Gastrocnemius medialis (tissue), 4 donors: ENCODE measurements around the gene FMOD. TPM values are rescaled to one million over a fixed set of nuclear protein-coding genes. Genes with fewer than 3 reads are reported as not detected.

ENCODE experiments used
- ATAC-seq, 2 donors: fragments of 150-250 bp; one replicate each; pipeline ENCODE4 v1.9.1; 2016
- DNase-seq, 2 donors: peaks; one replicate each; pipeline ENCODE4 v3.0.0-alpha.2; 2019
- H3K27ac ChIP-seq, 4 donors: fragments of 200-600 bp; sonication (generic); 1 replicate in 1 of 4; 2 replicates in 3 of 4; pipeline ENCODE4 v1.5.1; 2016 to 2018; ENCODE audit warnings: mild to moderate bottlenecking in 2 of 4, moderate library complexity in 1 of 4
- H3K27me3 ChIP-seq, 3 donors: fragments of 200-600 bp; sonication (generic) in 2 of 3; 1 replicate in 1 of 3; 2 replicates in 2 of 3; pipeline versions ENCODE4 v1.5.1 to v1.6.0; 2016 to 2019; ENCODE audit warnings: mild to moderate bottlenecking in 1 of 3, moderate library complexity in 1 of 3
- H3K36me3 ChIP-seq, 2 donors: fragments of 200-600 bp; sonication (generic) in 1 of 2; one replicate each; pipeline ENCODE4 v1.5.1; 2017 to 2018
- H3K4me1 ChIP-seq, 2 donors: fragments of 200-600 bp; sonication (generic) in 1 of 2; one replicate each; pipeline ENCODE4 v1.5.1; 2016 to 2017; ENCODE audit warnings: mild to moderate bottlenecking in 2 of 2
- H3K4me3 ChIP-seq, 4 donors: fragments of 200-600 bp; sonication (generic) in 3 of 4; 1 replicate in 1 of 4; 2 replicates in 3 of 4; pipeline ENCODE4 v1.5.1; 2016 to 2019; ENCODE audit warnings: mild to moderate bottlenecking in 2 of 4
- H3K9me3 ChIP-seq, 3 donors: fragments of 200-600 bp; sonication (generic) in 2 of 3; 1 replicate in 1 of 3; 2 replicates in 2 of 3; pipeline ENCODE4 v1.5.1; 2016 to 2019
- CTCF ChIP-seq, 5 experiments: fragments of 450-650 bp in 3 of 5; fragments of 200-600 bp in 2 of 5; sonication (generic) in 2 of 5; IDR thresholded peaks in 4 of 5; conservative IDR thresholded peaks in 1 of 5; 1 replicate in 4 of 5; 2 replicates in 1 of 5; pipeline ENCODE4 v1.5.1; 2016 to 2019; ENCODE audit warnings: antibody characterized with exemption in 5 of 5, mild to moderate bottlenecking in 3 of 5, moderate library complexity in 3 of 5
- POLR2A ChIP-seq, 2 donors: fragments of 450-650 bp; IDR thresholded peaks; one replicate each; pipeline ENCODE4 v1.6.1; 2017; ENCODE audit warnings: antibody characterized with exemption in 2 of 2, mild to moderate bottlenecking in 2 of 2, moderate library complexity in 2 of 2
- in situ Hi-C, 4 donors: fragments of 200-750 bp; cut with MboI; loops; one replicate each; pipeline versions ENCODE4 v1.15.0 to v1.8.0; 2017; ENCODE audit warnings: low sequenced_read_pairs in 4 of 4
- intact Hi-C: fragments of 100-400 bp; cut with DNase I; formaldehyde crosslinking; loops from one replicate; pipeline ENCODE4 v1.15.1; 2023; ENCODE audit warnings: low total_unique reads
- total RNA-seq, 4 donors: library from RNA; depleted of rRNA; stranded (reverse); fragments of >200 nt; gene quantifications; one replicate each; pipeline versions ENCODE4 v1.1.0 to v1.2.3, GENCODE V29; 2016

Gene FMOD
- total RNA-seq, 4 donors from 2014 or later: 6.3 to 15.8 (median 7.8) TPM

GRCh38 chr1:203308328-203308922, 42.5 kb downstream of the FMOD start:
- Histone ChIP-seq H3K27me3 (no peaks in the 10 kb centered on the region), H3K4me3 (peak overlapping the region; percentile 80 to 98 (median 94)), H3K4me1 (peaks cover 27 to 28% of the 10 kb centered on the region in 2 donors), H3K9me3 (no peaks in the 10 kb centered on the region), H3K36me3 (peaks cover 0 to 21% of the 10 kb centered on the region in 2 donors), H3K27ac (peak overlapping the region; percentile 95 to 100 (median 98))
- intact Hi-C loops (no loop called here), in situ Hi-C loops (no loop called here)
- DNase-seq (no peak), ATAC-seq (no peak)
- no peak for TF ChIP-seq POLR2A (IDR thresholded peaks at IDR 0.05)
- TF ChIP-seq CTCF (IDR thresholded peaks at IDR 0.05 in 4 of 5, conservative IDR thresholded peaks at IDR 0.05 in 1 of 5): no peak

- DNase-seq (no peak), ATAC-seq (no peak)
- peaks cover 27 to 28% of the 10 kb centered on the region in 2 donors for H3K4me1 ChIP-seq
- H3K27ac ChIP-seq: peak overlapping the region; percentile 95 to 100 (median 98)
- no peaks in the 10 kb centered on the region for H3K27me3 ChIP-seq
- intact Hi-C loops: loop anchor here (2.0 kb wide), 1 partner anchor 19 kb away; no protein-coding TSS in a partner anchor
- in situ Hi-C loops: no loop called here
- H3K36me3 ChIP-seq: peaks cover 0 to 21% of the 10 kb centered on the region in 2 donors
- TF ChIP-seq POLR2A (IDR thresholded peaks at IDR 0.05) (no peak), CTCF (IDR thresholded peaks at IDR 0.05 in 4 of 5, conservative IDR thresholded peaks at IDR 0.05 in 1 of 5) (no peak)
- no peaks in the 10 kb centered on the region for H3K9me3 ChIP-seq
- peak overlapping the region; percentile 80 to 98 (median 94) for H3K4me3 ChIP-seq
Observed at GRCh38 chr1:203307641-203308126, 43.2 kb downstream of the FMOD start.

- Histone ChIP-seq H3K9me3 (no peaks in the 10 kb centered on the region), H3K27ac (peak overlapping the region; percentile 95 to 100 (median 98)), H3K4me1 (peaks cover 27 to 28% of the 10 kb centered on the region in 2 donors), H3K4me3 (peak overlapping the region; percentile 80 to 98 (median 94)), H3K27me3 (no peaks in the 10 kb centered on the region), H3K36me3 (peaks cover 0 to 21% of the 10 kb centered on the region in 2 donors)
- ATAC-seq: no peak
- in situ Hi-C loops (no loop called here), intact Hi-C loops (loop anchor here (2.0 kb wide), 1 partner anchor 20 kb away; no protein-coding TSS in a partner anchor)
- TF ChIP-seq POLR2A (IDR thresholded peaks at IDR 0.05) (no peak), CTCF (IDR thresholded peaks at IDR 0.05 in 4 of 5, conservative IDR thresholded peaks at IDR 0.05 in 1 of 5) (no peak)
- no peak for DNase-seq
Observed at GRCh38 chr1:203306965-203307541, 43.9 kb downstream of the FMOD start.

- Histone ChIP-seq H3K27ac (peak overlapping the region; percentile 95 to 100 (median 98)), H3K4me3 (peak overlapping the region; percentile 80 to 98 (median 94)), H3K36me3 (peaks cover 0 to 21% of the 10 kb centered on the region in 2 donors), H3K4me1 (peaks cover 27 to 28% of the 10 kb centered on the region in 2 donors), H3K9me3 (no peaks in the 10 kb centered on the region), H3K27me3 (no peaks in the 10 kb centered on the region)
- TF ChIP-seq POLR2A (IDR thresholded peaks at IDR 0.05) (peak; percentile 62 to 81), CTCF (IDR thresholded peaks at IDR 0.05 in 4 of 5, conservative IDR thresholded peaks at IDR 0.05 in 1 of 5) (peak in 2 of 5 experiments; percentile 21 to 23)
- intact Hi-C loops (loop anchor here (2.0 kb wide), 1 partner anchor 20 kb away; no protein-coding TSS in a partner anchor), in situ Hi-C loops (no loop called here)
- DNase-seq: peak; percentile 95 to 96
- peak; percentile 73 to 78 for ATAC-seq
Observed at GRCh38 chr1:203306089-203306964, 44.6 kb downstream of the FMOD start.
